OCI-M1 (cell line): ENCODE measurements around the gene ASCC1.
"Not testable (repeated sequence)": the region's sequence is repeated elsewhere in the genome, so short reads cannot be mapped to it uniquely, and the experiment has no call there.

Experiments used
- DNase-seq: peaks from one replicate; lab custom pipeline; 2025; lab: John Stamatoyannopoulos, UW

Gene ASCC1

DNA sequence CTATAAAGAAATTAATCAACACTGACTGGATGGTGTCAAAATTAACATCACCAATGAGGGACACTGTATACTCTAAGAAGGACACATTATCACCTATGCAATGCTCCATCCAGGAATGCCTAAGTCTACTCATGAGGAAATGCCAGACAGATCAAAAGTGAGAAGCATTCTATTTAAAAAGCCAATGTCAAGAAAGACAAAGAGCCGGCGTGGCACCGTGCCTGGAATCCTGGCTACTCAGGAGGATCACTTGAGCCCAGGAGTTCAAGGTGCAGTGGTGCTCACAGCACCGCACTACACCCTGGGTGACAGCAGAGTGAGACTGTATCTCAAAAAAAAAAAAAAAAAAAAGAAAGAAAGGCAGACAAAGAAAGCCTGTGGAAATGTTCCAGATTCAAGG, 45.8 kb downstream of the ASCC1 start:
- no peak for DNase-seq

DNA sequence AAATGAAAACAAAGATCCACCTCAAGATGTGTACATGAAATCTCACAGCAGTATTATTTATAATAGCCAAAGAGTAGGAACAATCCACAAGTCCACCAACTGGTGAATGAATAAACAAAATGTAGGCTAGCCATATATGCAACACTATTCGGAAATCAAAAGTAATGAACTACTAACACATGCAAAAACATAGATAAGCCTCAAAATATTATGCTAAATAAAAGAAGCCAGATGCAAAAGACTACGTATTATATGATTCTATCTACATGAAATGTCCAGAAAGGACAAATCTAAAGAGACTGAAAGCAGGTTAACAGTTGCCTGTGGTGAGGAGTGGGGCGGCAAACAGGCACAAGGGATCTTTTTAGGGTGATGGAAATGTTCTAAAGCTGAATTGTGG, 49.0 kb downstream of the ASCC1 start:
- no peak for DNase-seq

DNA sequence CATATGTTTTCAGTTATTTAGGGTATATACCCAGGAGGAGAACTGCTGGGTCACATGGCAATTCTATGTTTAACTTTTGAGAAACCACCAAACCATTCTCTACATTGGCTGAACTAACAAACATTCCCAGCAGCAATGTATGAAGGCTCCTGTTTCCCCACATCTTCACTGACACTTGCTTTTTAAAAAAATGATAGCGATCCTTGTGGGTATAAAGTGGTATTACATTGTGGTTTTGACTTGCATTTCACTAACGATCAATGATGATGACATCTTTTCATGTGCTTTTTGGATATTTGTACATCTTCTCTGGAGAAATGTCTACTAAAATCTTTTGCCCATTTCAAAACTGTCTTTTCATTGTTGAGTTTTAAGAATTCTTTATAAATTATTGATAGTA, 51.5 kb downstream of the ASCC1 start:
- DNase-seq: peak; percentile 86

DNA sequence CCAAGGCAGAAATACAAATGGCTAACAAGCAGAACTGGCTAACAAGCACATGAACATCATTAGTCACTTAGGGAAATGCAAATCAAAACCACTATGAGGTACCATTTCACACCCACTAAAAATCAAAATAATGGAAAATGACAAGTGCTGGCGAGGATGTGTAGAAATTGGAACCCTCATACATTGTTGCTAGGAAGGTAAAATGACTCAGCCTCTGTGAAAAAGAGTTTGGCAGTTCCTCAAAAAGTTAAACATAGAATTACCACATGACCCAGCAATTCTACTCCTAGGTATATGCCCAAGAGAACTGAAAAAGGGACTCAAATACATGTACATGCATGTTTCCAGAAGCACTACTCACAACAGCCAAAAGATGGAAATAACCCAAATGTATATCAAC, 53.1 kb downstream of the ASCC1 start:
- peak; percentile 72 for DNase-seq

DNA sequence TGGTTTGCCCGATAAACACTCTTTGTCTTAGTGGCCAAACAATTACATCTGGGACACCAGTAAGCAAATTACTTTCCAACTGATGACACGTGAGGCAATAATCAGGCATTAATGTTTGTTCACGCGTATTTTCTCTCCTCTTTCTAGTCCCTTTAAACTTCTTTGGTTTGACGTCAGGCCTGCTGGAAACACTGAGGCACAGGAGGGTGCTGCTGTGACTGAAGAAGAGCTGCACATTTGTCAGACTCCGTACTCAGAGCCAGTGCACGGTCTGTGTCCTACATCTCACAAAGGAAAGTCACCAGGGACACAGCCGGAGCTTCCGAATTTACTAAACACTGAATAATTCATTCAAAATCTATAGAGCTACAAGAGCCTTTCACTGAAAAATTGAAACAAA, 57.9 kb downstream of the ASCC1 start:
- no peak for DNase-seq

DNA sequence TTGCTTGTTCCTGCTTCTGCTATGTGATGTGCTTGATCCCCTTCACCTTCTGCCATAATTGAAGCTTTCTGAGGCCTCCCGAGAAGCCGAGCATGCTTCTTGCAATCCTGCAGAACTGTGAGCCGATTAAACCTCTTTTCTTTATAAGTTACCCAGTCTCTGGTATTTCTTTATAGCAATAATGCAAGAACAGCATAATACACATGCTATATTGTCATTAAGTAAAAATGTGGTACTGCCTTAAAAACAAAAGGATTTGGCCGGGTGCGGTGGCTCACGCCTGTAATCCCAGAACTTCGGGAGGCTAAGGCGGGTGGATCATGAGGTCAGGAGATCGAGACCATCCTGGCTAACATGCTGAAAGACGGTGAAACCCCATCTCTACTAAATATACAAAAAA, 59.9 kb downstream of the ASCC1 start:
- no peak for DNase-seq

DNA sequence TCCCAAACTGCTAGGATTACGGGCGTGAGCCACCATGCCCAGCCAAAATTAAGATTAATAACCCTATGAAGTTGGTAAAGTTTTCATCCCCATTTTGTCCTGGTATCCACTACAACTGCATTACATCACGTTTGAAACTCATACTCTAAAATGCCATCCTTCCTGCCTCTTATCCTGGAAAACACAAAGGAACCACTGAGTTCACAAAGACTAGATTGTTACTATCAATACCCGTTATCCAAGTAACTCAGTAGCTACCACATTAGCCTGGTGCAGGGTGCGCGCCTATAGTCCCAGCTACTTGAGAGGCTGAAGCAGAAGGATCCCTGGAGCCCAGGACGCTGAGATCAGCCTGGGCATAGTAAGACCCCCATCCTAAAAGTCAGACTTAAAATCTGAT, 63.8 kb downstream of the ASCC1 start:
- no peak for DNase-seq

DNA sequence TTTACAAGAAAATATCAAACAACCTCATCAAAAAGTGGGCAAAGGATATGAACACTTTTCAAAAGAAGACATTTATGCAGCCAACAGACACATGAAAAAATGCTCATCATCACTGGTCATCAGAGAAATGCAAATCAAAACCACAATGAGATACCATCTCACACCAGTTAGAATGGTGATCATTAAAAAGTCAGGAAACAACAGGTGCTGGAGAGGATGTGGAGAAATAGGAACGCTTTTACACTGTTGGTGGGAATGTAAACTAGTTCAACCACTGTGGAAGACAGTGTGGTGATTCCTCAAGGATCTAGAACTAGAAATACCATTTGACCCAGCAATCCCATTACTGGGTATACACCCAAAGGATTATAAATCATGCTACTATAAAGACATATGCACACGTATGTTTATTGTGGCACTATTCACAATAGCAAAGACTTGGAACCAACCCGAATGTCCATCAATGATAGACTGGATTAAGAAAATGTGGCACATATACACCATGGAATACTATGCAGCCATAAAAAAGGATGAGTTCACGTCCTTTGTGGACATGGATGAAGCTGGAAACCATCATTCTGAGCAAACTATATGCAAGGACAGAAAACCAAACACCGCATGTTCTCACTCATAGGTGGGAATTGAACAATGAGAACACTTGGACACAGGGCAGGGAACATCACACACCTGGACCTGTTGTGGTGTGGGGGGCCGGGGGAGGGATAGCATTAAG, 65.2 kb downstream of the ASCC1 start:
- not testable (repeated sequence) for DNase-seq

DNA sequence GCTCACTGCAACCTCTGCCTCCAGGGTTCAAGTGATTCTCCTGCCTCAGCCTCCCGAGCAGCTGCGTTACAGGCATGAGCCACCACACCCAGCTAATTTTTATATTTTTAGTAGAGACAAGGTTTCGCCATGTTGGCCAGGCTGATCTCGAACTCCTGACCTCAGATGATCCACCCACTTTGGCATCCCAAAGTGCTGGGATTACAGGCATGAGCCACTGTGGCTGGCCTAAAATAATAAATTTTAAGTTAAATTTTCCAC, 68.8 kb downstream of the ASCC1 start:
- DNase-seq: not testable (repeated sequence)

DNA sequence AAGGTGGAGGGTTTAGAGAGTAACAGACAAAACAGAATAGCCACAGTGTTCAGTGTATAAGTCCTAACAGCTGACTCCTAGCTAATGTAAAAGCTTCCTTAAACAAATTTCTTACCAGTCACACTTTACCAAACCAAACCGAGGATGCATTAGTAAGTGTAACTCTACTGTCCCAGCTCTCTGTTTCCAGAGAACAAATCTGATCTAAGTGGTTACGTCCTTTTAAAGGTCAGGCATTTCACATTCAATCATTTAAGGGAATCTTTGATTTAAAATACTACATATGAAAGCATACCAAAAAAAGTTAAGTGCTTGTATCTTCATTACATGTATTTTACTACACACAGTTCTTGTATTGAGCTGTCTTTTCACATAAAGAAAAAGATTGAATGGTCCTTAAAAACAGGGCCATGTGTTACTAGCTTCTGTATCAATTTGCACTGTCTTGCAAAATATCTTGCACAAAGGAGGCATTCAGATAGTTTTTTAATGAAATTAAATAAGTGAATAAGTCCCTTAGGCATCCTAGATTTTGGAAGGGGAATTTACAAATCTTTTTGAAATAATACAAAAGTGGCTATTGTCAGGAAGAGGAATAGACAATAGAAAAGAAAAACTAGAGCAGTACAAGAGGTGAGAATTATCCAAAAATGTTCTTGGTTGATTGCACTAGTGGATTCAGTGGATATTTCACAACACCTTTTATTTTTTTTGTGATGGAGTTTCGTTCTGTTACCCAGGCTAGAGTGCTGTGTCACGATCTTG, 69.3 kb downstream of the ASCC1 start:
- peak; percentile 68 for DNase-seq

DNA sequence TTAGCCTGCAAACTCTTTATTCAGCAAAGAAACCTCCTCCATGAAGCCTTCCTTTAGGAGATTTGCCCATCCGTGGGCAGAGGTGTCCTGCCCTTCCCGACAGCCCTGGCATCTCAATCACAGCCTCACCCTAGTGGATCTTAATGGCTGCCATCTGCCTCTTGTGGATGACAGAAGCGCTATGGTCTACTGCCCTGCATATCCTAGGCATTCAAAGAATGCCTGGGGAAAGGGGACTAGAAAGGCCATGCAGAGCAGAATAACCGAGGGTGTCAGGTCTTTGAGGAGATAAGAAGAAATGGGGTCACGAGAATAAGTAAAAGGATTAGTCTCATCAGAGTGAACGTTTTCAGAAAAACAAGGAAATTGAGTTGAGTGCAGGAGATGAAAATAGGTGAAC, 70.0 kb downstream of the ASCC1 start:
- DNase-seq: no peak

DNA sequence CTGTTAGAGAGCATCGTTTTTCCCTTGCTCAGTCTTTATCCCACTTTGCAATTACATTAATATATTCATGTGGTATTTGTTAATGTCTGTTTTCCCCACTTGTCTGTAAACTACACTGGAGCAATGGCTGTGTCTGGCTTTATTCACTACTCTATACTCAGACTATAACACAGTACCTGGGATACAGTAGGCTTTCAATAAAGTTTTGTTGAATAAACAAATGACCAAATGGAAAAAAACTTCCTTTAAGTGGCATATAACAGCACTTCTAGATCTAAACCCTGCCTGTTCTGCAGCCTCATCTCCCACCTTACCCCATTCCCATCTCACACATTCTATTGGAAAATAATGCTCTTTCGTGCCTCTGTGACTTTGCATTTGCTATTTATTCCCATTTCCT, 70.4 kb downstream of the ASCC1 start:
- no peak for DNase-seq

DNA sequence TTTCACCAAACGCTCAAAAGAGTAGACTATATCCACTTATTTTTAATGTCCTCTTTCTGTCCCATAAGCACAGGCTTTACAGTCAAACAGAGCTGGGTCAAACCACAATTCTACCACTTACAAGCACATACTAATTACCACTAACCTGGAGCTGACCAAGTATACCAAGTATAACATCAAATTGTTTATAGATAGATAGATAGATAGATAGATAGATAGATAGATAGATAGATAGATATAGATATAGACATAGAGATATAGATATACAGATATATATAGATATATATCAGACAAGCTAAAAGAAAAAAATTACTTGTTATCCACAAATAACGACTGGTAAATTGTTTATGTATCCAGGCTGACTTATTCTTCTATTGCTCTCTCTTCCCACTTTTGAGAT, 75.2 kb downstream of the ASCC1 start:
- no peak for DNase-seq

DNA sequence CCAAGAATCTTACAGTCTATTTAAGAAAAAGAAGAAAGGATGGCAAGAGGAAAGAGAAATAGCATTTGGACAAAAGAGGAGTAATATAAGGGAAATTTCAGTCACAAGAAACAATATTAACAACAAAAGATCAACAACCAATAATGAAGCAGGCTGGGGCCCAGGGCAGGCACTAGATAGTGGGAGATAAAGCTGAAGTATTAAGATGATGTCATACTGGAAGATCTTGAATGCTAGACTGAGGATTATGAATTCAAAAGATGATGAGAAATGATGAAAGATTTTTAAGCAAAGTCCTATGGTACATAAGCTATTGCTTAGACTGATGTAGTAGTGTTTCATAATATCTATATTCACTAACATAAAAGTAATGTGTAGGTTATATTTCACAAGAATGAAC, 75.9 kb downstream of the ASCC1 start:
- DNase-seq: no peak

DNA sequence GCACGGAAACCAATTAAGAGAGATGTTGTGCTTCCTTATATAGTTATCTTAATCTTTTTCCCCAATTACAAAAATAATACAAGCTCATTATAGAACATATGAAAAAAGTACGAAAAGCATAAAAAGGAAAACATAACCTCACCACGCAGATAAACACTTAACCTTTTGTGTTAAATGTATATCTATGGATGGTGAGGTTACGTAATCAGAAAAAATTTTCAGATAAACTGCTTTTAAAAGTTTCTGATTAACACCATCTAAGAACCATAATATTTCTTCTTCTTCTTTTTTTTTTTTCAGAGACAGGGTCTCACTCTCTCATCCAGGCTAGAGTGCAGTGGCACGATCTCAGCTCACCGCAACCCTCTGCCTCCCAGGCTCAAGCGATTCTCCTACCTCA, 78.5 kb downstream of the ASCC1 start:
- no peak for DNase-seq

DNA sequence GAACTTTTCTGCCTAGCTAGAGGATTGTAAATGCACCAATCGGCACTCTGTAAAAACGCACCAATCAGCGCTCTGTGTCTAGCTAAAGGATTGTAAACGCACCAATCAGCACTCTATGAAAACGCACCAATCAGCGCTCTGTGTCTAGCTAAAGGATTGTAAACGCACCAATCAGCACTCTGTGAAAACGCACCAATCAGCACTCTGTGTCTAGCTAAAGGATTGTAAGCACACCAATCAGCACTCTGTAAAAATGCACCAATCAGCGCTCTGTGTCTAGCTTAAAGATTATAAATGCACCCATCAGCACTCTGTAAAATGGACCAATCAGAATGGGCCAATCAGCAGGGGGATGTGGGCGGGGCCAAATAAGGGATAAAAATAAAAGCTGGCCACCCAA, 79.9 kb downstream of the ASCC1 start:
- not testable (repeated sequence) for DNase-seq

DNA sequence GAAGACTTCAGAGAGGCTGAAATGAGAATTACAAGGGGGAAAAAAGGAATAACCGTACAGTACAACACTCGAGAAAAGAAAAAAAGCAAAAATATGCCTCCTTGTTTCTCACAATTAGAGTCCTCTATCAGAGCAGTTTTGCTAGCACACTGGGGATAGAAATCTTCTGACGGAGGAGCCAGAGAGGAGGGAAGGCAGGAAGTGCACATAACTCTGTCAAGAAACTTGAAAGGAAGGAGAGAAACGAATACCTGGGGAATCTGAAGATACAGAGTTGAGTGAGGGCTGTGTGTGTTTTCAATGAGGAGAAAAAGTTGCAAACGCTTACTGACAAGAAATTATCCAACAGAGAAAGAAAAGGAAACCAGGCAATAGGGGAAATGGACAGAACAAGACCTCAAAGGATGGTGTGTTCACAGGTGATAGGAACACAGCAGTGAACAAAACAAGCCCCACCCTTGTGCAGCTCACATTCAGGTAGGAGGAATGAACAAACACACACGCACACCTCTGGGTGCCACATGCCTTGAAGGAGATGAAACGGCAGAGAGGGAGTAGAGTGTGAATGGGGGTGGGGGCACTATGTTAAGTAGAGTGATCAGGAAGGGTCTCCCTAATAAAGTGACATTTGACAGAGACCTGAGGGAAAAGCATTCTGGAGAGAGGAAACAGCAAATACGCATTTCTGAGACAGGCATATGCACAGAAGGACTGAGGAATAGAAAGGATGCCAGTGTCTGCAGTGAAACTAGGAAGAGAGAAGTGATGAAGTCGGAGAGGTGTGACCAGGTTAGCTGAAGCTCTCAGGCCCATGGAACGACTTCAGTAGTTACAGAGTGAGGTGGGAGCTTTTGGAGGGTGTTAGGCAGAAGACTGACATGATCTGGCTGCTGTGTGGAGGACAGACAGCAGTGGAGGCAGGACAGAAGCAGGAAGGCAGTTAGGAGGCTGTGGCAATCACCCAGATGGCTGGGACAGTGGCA, 81.0 kb downstream of the ASCC1 start:
- DNase-seq: no peak

DNA sequence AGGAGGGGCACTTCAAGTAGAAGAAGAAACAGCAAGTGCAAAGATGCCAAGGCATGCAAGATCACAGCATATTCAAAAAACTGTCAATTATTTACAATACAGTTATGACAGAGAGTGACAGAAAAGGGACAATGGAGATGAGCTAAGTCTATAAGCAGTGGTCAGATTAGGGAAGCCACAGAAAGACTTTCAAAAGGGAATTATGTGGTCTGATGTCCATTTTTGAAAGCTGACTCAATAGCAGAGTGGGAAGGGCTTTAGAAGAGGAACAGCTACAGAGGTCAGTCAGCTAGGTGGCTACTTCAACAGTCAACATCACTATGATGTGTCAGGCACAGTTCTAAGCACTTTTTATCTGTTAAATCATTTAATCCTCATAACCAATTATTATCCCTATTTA, 82.6 kb downstream of the ASCC1 start:
- peak; percentile 86 for DNase-seq

DNA sequence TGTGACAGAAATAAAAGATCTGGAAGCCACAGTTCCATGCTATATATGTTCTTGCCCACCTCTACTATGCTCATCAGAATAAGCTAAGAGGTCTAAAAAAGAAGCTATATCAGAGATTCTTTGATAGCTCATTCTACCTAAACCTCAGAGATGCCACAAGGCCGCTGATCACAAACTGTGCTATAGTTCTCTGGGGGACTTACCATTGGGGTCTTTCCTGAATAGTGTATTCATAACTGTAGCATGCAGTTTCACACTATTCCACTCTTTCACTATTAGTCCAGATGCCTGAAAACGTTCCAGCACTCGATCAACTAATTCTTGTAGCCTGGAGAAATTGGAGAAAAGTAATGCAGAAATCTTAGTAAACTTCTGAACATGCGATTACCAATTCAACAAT, 83.2 kb downstream of the ASCC1 start:
- DNase-seq: no peak

DNA sequence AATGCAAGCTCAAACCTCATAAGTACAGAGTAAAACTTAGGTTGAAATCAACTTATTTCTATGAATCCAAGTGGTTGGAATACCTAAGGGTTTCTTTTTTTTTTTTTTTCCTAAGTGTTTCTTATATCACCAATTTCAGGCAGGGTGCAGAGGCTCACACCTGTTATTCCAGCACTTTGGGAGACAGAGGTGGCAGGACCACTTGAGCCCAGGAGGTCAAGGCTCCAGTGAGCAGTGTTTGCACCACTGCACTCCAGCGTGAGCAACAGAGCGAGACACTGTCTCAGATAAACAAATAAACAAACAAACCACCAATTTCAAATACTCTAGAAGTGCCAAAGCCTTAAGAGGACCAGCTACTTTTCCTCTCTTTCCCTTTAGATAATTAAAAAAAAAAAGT, 88.5 kb downstream of the ASCC1 start:
- no peak for DNase-seq

DNA sequence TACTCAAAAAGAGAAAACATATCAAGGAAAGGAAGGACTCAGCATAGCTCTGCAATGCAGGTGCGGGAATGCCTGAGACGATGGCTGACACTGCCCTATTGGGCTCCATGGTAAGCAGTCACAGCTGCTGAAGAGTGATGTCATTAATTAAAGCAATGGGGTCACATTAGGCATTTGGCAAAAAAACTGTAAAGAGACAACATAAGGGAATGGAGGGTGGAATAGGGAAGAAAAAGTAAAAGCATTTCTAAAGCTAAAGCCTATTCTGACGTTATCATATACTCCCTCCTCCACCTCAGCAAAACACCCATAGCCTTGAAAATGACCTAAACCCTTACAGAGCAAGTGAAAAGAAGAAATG, 89.2 kb downstream of the ASCC1 start:
- no peak for DNase-seq

DNA sequence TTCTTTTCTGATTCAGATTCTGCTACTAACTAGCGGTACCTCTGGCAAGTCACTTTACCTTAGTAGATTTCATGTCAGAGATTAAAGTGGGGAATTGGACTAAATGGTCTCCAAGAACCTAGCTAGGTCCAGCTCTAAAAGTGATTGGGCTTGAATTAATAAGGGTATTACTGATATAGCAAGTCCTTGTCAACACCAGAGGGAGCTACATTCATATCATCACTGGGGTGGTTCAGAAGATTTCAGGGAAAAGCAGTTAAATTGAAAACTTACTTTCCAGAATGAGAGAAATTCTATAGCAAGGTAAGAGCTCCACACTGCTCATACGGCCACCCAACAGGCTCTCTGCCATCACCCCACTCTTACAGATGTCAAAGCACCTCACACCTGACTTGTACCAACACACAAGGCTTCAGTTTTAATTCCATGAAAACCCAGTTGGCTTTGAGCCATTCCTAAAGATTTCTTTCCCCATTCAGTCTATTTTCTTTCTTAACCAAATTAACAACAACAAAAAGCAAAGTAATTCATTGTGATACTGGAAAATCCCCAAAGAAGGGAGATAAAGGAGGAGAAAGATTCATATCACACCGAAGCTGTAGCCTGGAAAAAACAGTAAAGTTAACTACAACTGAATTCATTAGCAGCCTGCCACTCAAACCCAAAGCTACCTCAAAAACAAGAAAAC, 89.7 kb downstream of the ASCC1 start:
- peak; percentile 74 for DNase-seq
